GM10266 (cell line): ENCODE results near the gene AIMP2.
"Not testable (repeated sequence)": the region's sequence is repeated elsewhere in the genome, so short reads cannot be mapped to it uniquely, and the experiment has no call there.

Experiments
- DNase-seq: peaks from one replicate; pipeline ENCODE4 v3.0.0; 2012; ENCODE audit errors: extremely low spot score
- CTCF ChIP-seq: IDR thresholded peaks from 2 replicates; pipeline ENCODE4 v1.5.1; 2012; ENCODE audit warnings: mild to moderate bottlenecking, low read depth; ENCODE audit not compliant: control insufficient read depth, insufficient read depth; ENCODE audit errors: missing control alignments

Gene AIMP2

GRCh38 chr7:6008668-6009611 is at the start of gene AIMP2, which contains the start of gene PMS2:
TSS of gene AIMP2 (plus strand) at chr7:6009272. CDS start at chr7:6009364, 92 bp downstream.
TSS of gene PMS2 (minus strand) at chr7:6009049. CDS start at chr7:6009019, 30 bp downstream.
- TF ChIP-seq CTCF = peak; percentile 37
- DNase-seq = peak; percentile 93

- not testable (repeated sequence) for DNase-seq
Observed at GRCh38 chr7:5963205-5963604, 45.9 kb upstream of the AIMP2 start.

GRCh38 chr7:5963810-5964209 is 45.3 kb upstream of the AIMP2 start:
- DNase-seq = not testable (repeated sequence)

- not testable (repeated sequence) for DNase-seq
Observed at GRCh38 chr7:5970347-5970911, 38.6 kb upstream of the AIMP2 start, which contains the start of gene RSPH10B. TSS of gene RSPH10B (minus strand) at chr7:5970689. CDS start at chr7:5967116, 3,573 bp downstream.

- not testable (repeated sequence) for DNase-seq
Observed at GRCh38 chr7:5973580-5973979, 35.5 kb upstream of the AIMP2 start.

GRCh38 chr7:5979680-5980314 is 29.3 kb upstream of the AIMP2 start:
- not testable (repeated sequence) for DNase-seq

GRCh38 chr7:5987061-5987460 is 22.0 kb upstream of the AIMP2 start:
- DNase-seq = not testable (repeated sequence)

- TF ChIP-seq CTCF = peak; percentile 56
- DNase-seq = peak; percentile 31
Observed at GRCh38 chr7:5997210-5997808, 11.8 kb upstream of the AIMP2 start.

- no peak for TF ChIP-seq CTCF
- no peak for DNase-seq
Observed at GRCh38 chr7:6007386-6007785, 1.7 kb upstream of the AIMP2 start.

GRCh38 chr7:6007835-6008590 is 1.1 kb upstream of the AIMP2 start:
- DNase-seq = not testable (repeated sequence)

GRCh38 chr7:6010370-6010769 is 1.3 kb downstream of the AIMP2 start:
- not testable (repeated sequence) for DNase-seq
